GM19324 (cell line): ENCODE measurements around the gene UGDH.
"Not testable (repeated sequence)": the region's sequence is repeated elsewhere in the genome, so short reads cannot be mapped to it uniquely, and the experiment has no call there.

ENCODE experiments used
- ATAC-seq: cut with Tn5 transposase; IDR thresholded peaks from one replicate; pipeline ENCODE4 v1.9.1; 2021; ENCODE audit warnings: mild to moderate bottlenecking, moderate library complexity; ENCODE audit not compliant: unreplicated experiment, low FRiP score

Gene UGDH

GRCh38 chr4:39530682-39531081 is 3.4 kb upstream of the UGDH start:
- no peak for ATAC-seq

GRCh38 chr4:39529534-39529933 is 2.3 kb upstream of the UGDH start:
- no peak for ATAC-seq

GRCh38 chr4:39528061-39528465 is 824 bp upstream of the UGDH start:
- ATAC-seq = no peak

GRCh38 chr4:39526765-39527295 is 409 bp downstream of the UGDH start:
- no peak for ATAC-seq

- ATAC-seq = no peak
Measured at GRCh38 chr4:39525822-39526690, 1.2 kb downstream of the UGDH start.

- no peak for ATAC-seq
Measured at GRCh38 chr4:39524161-39524957, 2.9 kb downstream of the UGDH start.

GRCh38 chr4:39522068-39522467 is 5.2 kb downstream of the UGDH start:
- ATAC-seq = no peak

- no peak for ATAC-seq
Measured at GRCh38 chr4:39521253-39521919, 5.9 kb downstream of the UGDH start.

GRCh38 chr4:39518484-39518883 is 8.8 kb downstream of the UGDH start:
- no peak for ATAC-seq

GRCh38 chr4:39516407-39516966 is 10.8 kb downstream of the UGDH start:
- ATAC-seq = no peak

- not testable (repeated sequence) for ATAC-seq
Measured at GRCh38 chr4:39515669-39516401, 11.4 kb downstream of the UGDH start.

- no peak for ATAC-seq
Measured at GRCh38 chr4:39514888-39515401, 12.3 kb downstream of the UGDH start.

GRCh38 chr4:39514266-39514665 is 13.0 kb downstream of the UGDH start:
- not testable (repeated sequence) for ATAC-seq

- no peak for ATAC-seq
Measured at GRCh38 chr4:39510348-39510929, 16.8 kb downstream of the UGDH start.

- no peak for ATAC-seq
Measured at GRCh38 chr4:39505581-39505980, 21.7 kb downstream of the UGDH start.

- ATAC-seq = no peak
Measured at GRCh38 chr4:39504538-39504937, 22.7 kb downstream of the UGDH start.

- not testable (repeated sequence) for ATAC-seq
Measured at GRCh38 chr4:39502664-39503035, 24.6 kb downstream of the UGDH start.

- no peak for ATAC-seq
Measured at GRCh38 chr4:39502019-39502663, 25.1 kb downstream of the UGDH start.

GRCh38 chr4:39498727-39499020 is 28.6 kb downstream of the UGDH start:
- no peak for ATAC-seq
